NCI-H69 (cell line): ENCODE results near the gene FGD5.
A peak's percentile ranks its signal among the peaks of the same experiment; 100 is the strongest.

Source experiments
- DNase-seq: peaks from one replicate; lab custom pipeline; 2025; lab: John Stamatoyannopoulos, UW

FGD5 gene, protein sequence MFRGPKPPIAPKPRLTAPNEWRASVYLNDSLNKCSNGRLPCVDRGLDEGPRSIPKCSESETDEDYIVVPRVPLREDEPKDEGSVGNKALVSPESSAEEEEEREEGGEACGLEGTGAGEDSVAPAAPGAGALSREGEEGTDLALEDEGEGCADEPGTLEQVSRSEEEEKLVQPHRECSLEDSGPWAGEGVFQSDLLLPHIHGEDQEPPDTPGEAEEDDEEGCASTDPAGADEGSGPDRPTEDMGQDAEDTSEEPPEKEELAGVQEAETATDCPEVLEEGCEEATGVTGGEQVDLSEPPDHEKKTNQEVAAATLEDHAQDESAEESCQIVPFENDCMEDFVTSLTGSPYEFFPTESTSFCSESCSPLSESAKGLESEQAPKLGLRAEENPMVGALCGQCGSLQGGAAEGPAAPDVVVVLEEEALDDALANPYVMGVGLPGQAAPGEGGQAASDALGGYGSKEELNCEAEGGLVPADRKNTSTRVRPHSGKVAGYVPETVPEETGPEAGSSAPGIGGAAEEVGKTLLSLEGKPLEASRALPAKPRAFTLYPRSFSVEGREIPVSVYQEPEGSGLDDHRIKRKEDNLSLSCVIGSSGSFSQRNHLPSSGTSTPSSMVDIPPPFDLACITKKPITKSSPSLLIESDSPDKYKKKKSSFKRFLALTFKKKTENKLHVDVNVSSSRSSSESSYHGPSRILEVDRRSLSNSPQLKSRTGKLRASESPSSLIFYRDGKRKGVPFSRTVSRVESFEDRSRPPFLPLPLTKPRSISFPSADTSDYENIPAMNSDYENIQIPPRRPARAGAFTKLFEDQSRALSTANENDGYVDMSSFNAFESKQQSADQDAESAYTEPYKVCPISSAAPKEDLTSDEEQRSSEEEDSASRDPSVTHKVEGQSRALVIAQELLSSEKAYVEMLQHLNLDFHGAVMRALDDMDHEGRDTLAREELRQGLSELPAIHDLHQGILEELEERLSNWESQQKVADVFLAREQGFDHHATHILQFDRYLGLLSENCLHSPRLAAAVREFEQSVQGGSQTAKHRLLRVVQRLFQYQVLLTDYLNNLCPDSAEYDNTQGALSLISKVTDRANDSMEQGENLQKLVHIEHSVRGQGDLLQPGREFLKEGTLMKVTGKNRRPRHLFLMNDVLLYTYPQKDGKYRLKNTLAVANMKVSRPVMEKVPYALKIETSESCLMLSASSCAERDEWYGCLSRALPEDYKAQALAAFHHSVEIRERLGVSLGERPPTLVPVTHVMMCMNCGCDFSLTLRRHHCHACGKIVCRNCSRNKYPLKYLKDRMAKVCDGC (N-terminal part only)

DNA sequence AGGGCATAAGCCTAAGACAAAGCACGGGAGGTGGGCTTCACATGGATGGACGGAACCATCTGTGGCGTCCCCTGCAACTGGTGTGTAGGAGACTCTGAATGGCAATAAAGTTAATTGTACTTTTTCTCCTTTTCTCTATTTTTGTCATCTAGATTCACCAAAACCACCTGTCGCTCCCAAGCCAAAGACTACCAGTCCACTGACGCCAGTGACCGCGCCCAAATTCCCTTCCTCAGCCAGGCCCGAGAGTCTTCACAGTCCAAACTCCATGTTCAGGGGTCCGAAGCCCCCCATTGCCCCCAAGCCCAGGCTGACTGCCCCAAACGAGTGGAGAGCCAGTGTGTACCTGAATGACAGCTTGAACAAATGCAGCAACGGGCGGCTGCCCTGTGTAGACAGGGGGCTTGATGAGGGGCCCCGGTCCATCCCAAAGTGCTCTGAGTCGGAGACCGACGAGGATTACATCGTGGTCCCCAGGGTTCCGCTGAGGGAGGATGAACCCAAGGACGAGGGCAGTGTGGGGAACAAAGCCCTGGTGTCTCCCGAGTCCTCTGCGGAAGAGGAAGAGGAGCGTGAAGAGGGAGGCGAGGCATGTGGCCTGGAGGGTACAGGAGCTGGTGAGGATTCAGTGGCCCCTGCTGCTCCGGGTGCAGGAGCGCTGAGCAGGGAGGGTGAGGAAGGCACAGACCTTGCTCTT is at the start of gene FGD5:
FGD5 (plus strand) TSS at position 159 of the 697 bp plus-strand sequence; CDS start at position 269, 110 bp downstream.
- no peak for DNase-seq

DNA sequence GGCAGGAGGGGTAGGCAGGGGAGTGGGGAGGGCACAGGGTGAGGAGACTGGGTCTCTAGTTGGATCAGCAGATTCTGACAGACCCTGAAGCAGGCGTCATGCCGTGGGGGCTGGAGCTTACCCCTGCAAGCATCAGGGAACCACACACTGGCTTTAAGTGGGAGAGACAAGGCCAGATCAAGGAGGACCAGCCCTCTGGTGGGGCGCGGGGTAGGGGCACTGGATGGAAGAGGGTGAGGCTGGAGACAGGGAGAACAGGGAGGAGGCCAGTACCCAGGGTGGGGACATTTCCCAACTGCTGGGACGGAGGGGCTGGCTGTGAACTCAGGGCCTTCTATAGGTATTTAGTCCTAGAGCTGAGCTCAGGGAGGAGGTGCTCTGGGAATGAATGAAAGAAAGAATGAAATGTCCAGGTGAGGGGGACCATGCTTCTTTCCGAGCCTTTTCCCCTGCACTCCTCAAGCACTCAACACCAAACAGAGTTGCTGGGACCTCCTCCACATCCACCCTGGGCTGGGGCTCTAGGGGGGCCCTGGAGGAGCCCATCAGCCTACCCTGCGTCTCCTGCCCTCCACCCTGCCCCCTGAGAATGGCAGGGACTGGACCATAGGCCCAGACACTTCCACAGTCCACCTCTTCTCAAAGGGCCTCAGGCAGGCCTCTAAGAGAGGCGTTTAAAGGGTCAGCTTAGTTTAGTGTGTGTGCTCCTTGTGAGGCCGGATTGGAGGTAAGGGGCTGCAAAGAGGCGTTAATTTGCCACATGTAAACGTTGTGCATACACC is 49.0 kb upstream of the FGD5 start:
- no peak for DNase-seq

DNA sequence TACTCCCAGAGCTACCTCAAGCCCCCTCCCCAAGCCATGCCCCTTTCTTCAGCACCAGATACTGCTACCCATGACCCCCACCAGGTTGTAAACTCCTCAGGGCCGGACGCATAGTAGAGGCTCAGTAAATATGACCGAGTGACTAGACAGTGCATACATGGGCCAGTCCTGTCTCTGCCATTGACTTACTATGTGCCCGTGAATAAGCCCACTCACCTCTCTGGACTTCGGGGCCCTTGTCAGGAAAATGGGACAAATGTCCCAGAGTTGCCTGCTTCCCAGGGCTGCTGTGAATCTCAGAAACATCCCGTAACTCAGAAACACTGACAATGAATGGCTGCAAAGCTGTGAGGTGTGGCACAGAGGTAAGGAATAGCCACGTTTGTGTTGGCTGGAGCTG is 48.2 kb upstream of the FGD5 start:
- DNase-seq: no peak

DNA sequence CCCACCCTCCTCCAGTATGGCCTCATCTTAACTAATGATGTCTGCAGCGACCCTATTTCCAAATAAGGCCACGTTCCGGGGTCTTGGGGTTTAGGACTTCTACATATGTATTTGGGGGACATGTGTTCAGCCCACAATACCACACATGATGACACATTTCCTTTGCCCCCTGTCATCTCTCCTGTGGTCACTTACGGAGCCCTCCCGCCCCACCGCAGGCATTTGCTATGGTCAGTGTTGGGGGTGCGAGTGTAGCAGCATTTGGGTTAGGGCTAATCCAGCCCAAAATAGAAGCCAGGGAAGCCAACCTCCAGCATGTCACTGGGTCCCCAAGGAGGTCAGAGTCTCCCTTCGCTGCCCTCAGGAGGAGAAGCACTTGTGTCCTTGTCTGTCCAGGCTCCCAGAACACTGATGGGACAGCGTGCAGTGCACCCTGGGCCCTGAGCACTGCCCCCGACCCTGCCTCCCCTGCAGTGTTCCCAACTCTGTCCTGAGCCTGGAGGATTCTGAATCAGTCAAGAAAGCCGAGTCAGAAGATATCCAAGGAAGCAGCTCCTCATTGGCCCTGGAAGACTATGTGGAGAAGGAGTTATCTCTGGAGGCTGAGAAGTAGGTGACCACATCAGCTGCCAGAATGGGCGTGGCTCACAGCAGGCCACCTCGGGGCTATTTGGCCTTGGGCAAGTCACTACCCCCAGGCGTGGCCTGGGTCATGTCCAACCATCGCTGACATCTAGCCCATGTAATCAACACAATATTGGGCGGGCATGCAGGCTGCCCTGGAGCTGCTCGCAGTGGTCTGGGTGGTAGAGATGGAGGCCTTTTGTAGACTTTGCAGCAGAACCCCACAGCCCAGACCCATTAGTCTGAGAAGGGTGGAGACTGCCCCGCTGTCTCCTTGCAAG is 46.9 kb upstream of the FGD5 start:
- DNase-seq: no peak

DNA sequence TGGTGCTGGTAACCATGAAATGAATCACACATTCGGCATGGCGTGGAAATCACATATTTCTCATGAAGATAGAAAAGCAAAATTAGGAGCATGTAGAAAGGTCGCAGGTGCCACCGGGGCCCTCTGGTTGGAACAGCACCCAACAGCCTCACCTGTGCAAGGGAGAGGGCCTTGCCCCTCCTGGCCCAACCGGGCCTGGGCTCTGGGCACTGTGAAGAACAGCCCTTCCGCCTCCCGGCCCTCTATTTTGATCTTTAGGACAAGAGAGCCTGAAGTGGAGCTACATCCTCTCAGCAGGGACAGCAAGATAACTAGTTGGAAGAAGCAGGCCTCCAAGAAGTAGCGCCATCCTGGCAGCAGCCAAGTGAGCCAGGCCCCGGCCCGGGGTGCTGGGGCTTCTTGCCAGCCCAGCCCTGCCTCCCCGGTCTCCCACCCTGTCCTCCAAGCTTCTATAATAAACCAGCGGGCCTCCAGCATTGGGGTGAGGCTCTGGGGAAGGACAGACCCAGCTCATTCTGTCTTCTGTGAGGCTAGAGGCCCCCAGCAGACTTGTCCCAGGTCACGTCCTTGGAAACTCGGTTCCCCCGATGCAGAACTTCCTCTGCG is 46.1 kb upstream of the FGD5 start:
- DNase-seq: no peak

DNA sequence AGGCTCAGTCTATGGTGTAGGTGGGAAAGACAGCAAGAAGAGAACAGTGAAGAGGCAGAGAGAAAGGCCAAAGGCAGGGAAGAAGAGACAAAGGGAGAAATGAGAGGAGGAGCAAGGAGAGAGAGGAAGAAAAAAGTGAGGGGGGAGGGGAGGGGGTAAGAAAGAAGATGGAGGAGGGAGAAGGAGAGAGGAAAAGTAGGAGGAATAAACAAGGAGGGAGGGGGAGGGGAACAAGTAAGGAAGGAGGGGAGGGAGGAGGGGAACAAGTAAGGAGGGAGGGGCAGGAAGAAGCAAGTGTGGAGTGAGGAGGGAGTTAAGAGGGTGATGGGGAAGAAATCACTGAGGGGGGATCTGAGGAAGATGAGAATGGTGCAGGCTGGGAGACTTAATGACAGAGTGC is 45.5 kb upstream of the FGD5 start:
- no peak for DNase-seq

DNA sequence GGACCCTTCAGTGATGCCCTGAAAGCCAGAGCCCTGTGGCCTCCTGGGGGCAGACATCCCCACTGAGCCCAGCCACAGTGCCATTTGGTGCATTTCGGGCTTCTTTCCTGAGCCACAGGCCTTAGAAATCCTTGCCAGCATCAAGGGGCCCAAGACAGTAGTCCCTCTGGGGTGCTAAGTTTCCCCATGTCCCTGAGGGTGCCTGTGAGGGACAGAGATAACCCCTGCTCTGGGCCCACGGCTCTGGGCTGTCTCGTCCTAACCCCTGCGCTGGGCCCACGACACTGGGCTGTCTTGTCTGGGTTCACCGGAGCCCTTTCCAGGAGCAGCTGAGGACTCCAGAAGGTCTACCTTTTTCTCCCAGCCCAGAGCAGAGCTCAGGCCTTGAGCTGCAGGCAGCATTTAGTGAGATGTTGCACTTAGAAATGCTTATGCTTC is 45.1 kb upstream of the FGD5 start:
- DNase-seq: no peak

DNA sequence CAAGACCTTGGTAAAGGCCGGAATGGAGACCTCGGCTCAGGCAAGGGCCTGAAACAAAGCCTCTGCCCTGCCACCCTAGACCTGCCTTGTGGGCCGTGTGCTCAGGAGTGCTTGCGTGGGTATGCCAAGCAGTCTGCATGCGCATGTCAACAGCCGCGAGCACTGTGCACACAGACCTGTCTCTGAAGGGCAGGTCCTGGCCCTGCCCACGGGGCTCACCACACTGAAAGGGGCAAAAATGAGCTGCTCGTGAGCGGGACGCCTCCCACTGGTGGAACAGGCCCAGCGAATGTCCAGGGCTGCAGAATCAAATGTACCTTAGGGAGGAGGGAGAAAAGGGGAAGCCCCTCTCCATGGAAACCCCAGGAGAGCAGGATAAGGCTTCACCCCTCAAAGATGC is 44.3 kb upstream of the FGD5 start:
- DNase-seq: no peak

DNA sequence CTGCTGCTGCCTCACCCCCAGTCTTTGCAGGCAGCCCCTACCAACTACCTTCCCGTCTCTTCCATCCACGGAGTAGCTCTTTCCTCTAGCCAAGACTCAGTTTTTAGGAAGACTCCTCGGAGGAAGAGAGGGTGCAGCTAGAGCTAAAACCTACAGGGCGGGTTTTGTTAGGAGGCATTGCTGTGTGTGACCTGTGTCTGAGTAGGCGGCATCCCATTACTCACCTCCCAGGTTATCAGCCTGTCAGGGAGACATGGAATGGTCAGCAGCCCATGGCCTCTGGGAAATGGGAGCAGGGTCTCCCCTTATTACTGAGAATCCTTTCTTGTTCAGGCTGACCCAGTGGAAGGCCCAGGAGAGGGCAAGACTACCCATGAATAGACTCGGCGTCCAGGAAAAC is 43.8 kb upstream of the FGD5 start:
- DNase-seq: no peak

DNA sequence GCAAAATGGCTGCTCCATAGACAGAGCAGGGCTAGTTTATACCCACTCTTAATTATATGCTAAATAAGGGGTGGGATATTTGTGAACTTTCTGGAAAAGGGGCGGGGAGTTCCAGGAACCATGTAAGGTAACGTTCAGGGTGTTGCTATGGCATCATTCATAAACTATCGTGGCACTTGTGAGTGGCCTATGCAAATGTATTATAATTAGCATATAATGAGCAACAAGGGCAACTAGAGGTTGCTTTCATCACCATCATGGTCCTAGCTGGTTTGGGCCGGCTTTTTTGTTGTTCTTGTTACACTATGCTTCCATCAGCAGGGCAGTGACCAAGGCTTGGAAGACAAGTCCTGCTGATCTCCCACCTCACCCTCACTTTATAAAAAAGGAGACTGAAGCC is 43.2 kb upstream of the FGD5 start:
- DNase-seq: no peak

DNA sequence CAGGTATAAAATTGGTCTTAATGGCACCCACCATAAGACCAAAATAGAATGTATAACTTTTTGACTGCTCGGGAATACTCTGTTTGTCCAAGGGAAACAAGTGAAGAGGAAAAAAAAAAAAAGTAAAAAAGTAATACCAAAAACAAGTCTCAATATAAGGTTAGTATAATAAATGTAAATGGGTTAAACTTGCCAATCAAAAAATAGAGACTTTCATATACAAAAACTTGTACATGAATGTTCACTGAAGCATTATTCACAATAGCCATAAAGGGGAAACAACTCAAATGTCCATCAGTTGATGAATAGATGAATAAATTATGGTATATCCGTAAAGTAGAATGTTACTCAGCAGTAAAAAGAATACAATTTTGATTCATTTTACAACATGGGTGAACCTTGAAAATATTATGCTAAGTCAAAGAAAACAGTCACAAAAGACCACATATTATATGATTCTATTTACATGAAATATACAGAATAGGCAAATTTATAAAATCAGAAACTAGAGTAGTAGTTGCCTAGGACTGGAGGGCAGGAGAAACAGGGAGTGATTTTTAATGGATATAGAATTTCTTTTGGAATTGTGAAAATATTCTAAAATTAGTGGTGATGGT is 39.6 kb upstream of the FGD5 start:
- DNase-seq: no peak

DNA sequence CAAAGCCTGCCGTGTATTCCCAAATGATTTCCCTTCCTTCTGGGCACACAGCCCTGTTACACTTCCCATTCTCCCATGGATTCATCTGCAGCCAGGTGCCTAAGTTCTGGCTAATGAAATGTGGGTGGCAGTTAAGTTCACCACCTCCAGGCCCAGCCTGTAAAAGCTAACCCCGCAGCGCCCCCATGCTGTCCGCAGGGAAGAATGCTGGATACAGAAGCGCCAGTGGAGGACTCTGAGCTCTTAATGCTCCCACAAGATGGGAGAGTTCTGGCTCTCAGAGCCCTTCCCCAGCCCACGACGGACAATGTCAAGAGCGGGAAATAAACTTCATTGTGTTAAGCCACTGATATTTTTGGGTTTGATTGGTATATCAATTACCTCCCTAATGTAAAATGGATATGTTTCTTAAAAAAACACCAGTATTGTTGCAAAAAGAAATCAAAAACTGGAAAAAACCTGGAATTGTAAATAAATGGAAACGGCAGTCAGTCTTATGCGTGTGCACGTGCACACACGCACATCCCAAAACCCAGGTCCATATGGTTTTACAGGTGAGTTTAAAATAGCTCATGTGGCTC is 37.7 kb upstream of the FGD5 start:
- DNase-seq: peak; percentile 73

DNA sequence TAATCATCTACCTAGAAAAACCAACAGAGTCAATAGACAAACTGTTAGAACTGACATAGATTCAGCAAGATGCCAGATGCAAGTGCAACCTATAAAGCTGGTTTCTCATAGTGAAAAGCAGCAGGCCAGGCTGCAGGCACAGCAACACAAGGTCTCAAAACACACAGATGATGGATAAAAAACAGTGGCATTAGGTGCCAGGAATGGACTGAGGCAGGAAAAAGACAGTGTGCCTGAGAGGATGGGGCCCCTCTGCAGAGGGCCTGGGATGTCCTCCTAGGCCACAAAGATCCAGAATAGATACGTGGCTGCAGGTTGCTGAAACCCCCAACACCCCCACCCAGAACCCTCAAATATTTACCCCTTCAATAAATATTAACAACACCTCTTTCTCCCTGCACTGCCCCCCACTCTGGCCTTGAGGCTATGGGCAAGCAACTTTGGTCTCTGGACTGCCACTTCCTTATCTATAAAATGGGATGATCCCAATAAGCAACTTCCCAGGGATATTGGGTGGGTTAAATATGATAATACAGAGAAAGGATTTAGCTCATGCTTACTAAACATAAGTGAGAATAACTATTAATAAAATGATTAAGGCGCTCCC is 35.2 kb upstream of the FGD5 start:
- no peak for DNase-seq

DNA sequence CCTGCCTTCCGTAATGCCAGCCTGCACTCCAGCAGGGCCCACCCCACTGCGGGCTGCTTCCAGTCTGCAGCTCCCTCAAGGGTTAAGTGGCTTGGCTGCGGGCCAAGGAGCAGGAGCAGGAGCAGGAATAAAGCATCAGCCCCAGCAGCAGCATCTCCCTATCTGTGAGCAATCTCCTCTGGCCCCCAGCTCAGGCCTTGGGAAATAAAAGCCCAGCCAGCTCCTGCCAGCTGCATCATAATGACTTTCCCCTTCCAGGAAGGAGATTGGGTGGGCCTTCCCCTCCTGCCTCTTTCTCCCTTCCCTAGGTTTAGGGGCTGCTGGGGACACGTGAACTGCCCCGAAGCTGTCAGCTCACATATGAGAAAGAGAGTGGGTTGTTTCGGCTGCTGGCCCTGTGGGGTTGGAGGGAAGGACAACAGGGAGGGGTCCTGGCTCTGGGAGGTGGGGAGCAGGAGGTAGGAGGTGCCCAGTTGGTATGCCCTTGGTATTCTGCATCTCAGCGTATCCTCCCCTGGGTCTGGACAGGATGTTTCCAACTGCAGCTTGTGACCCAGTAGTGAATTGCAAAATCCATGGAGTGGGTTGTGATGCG is 34.6 kb upstream of the FGD5 start:
- peak; percentile 46 for DNase-seq

DNA sequence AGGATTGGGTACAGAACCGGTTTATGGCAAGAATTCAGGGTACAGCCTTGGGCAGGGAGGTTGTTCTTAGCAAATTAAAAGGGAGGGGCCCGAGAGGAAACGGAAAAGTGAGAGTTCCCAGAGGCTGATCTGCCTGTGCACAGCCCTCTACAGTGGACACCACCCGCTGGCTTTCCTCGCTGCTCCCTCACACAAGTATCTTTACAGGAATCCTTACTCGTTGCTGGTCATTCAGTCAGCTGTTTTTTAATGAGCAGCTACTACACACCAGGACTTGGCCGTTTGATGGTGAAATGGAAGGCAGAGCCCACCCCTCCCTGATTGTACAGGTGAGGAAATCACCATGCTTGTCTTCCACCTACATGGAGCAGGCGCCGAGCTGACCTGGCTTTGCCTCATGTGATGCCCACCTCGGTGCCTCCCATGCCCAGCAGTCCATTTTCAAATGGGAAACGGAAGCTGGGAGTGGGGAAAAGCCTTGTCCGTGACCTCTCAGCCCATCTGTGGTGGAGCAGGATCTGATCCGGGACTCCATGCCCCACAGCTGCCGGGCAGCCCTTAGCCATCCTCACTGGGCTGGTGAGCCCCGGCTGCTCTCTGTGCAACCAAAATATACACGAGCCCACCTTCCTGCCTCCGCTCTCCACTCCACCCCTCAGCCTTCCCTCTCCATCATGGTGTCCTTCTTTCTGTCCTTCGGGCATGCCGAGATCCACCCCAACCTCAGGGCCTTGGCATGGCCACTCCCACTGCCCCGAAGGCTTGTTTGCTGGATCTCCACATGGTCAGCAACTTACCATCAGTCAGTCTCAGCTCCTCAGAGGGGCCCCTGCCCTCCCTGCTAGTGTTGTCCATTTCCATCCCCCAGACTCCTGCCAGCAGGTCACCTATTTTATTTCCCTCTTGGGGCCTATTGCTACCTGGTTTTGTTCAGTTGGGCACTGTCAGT is 33.3 kb upstream of the FGD5 start:
- DNase-seq: no peak

DNA sequence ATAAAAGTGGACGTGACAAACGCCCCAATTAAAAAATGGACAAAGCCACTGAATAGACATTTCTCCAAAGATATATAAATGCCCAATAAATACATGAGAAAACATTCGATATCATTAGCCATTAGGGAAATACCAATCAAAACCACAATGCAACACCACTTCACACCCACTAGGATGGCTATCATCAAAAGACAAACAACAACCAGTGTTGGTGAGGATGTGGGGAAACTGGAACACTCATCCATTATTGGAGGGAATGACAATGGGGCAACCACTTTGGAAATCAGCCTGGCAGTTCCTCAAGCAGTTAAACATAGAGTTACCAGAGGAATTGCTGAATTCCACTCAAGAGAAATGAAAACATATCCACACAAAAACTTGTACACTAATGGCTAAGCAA is 32.4 kb upstream of the FGD5 start:
- no peak for DNase-seq

DNA sequence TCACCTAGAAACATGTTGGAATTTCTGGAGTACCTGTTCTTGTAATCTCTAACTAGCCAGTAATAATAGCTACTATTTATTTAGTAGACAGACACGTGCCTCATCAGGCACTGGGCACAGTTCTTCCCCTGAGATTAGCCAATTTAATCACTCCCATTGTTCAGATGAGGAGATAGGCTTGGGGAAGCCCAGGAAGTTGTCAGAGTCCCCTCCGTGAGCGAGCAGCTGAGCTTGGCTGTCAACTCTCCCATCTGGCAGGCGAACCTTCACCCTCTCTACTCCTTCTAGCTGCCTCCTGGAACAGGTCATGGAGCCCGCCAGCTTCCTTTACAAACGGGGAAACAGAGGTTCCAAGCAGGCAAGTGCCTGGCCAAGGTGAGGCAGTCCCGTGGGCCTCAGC is 31.1 kb upstream of the FGD5 start:
- peak; percentile 53 for DNase-seq
